ENCODE data around the gene CES3.

The CES3 gene

DNA sequence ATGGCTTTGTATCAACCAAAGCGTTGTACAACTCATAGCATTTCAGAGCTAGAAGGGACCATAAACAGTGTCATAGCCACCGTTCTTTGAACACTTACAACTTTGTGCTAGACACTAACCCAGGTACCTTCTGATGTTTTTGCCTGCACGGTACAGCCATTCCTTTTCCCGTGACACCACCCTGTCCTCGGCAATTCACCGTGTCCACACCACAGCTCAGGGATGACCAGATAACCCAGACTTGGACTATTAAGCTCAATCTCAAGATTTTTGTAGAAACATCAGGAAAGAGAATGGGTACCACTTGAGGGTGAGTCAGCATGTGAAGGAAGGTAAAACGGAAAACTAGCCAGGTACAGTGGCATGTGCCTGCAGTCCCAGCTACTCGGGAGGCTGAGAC, 58.1 kb downstream of the CES3 start:
- Histone ChIP-seq H2AFZ (ENCODE audit: low read length) (no peak overlapping the region), H3K79me2 (ENCODE audit: insufficient read depth, low read length) (no peaks in the 10 kb centered on the region), H3K4me2 (ENCODE audit: low read length) (no peak overlapping the region), H3K9me3 (ENCODE audit: low read length) (no peaks in the 10 kb centered on the region), H3K9me2 (ENCODE audit: low read depth, low read length) (no peaks in the 10 kb centered on the region), H3K27ac (ENCODE audit: low read depth, low read length, poor library complexity, severe bottlenecking) (no peak overlapping the region), H3K9ac (ENCODE audit: low read length) (no peak overlapping the region), H3F3A (ENCODE audit: insufficient read depth, low read length) (no peaks in the 10 kb centered on the region), H4K20me1 (ENCODE audit: insufficient read depth, low read length) (no peaks in the 10 kb centered on the region), H3K36me3 (ENCODE audit: insufficient read depth, low read length) (no peaks in the 10 kb centered on the region), H3K4me1 (ENCODE audit: insufficient read depth, low read length, severe bottlenecking) (peaks cover 2% of the 10 kb centered on the region), H3K27me3 (ENCODE audit: insufficient read depth, low read length) (0 out of 2 replicates have a peak, but pooled peaks cover 4% of the 10 kb centered on the region), H3K4me3 (ENCODE audit: low read depth, low read length, poor library complexity, severe bottlenecking) (no peak overlapping the region)
- no peak for TF ChIP-seq EZH2 (IDR thresholded peaks at IDR 0.05; ENCODE audit: borderline replicate concordance, low read length)

DNA sequence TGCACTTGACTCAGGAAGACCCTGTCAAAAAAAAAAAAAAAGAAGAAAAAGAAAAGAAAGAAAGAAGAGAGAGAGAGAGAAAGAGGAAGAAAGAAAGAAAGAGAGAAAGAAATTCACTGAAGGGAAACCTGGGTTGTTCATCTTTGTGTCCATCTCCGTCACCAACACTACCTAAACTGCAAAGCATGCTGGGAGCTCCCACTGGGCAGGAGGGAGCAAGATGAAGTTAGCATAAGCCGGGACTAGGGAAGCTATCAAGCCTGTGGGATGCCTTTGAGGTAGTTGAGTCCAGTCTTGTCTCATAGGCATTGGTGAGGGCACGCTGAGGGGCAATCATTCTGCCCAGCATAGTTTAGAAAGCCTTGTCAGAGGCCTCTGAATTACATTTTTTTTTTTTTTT, 60.3 kb downstream of the CES3 start:
- no peaks in the 10 kb centered on the region for H3K9me2 ChIP-seq (ENCODE audit: low read depth, low read length)
- TF ChIP-seq, protein P1, sequence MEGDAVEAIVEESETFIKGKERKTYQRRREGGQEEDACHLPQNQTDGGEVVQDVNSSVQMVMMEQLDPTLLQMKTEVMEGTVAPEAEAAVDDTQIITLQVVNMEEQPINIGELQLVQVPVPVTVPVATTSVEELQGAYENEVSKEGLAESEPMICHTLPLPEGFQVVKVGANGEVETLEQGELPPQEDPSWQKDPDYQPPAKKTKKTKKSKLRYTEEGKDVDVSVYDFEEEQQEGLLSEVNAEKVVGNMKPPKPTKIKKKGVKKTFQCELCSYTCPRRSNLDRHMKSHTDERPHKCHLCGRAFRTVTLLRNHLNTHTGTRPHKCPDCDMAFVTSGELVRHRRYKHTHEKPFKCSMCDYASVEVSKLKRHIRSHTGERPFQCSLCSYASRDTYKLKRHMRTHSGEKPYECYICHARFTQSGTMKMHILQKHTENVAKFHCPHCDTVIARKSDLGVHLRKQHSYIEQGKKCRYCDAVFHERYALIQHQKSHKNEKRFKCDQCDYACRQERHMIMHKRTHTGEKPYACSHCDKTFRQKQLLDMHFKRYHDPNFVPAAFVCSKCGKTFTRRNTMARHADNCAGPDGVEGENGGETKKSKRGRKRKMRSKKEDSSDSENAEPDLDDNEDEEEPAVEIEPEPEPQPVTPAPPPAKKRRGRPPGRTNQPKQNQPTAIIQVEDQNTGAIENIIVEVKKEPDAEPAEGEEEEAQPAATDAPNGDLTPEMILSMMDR (IDR thresholded peaks at IDR 0.05; ENCODE audit: low read length) = no peak

DNA sequence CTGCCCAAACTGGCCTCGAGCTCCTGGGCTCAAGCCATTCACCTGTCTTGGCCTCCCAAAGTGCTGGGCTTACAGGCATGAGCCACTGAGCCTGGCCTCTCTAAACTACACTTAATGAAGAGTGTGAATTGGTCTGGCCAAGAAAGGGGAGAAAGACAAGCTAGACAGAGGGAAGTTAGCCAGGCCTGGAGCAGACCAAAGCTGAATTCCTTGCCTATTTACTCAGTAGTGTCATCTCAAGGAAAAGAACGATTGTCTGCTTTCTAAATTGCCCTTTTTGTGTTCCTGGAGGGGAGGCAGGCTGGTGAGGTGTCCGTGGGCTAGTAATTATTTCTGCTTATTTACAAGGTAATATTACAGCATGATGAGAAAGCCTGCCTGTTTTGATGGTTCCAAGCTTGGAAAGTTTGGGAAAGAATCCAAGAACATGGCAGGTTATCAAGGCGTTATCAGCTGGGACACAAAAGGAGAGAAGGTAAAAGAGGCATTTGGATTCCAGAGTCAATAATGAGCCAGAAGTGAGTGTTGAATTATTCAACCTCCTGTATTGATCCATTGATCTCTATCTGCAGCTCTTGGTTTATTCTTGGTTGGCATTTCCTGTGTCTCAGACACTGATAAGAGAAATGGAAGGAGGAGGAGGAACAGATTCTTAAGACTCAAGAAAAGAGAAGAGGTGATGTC, 61.6 kb downstream of the CES3 start:
- no peaks in the 10 kb centered on the region for H3K27me3 ChIP-seq (ENCODE audit: insufficient read depth, low read length)
- no peaks in the 10 kb centered on the region for H3K9me2 ChIP-seq (ENCODE audit: low read depth, low read length)
- H3K9ac ChIP-seq (ENCODE audit: low read length) = no peak overlapping the region
- no peak overlapping the region for H3K4me2 ChIP-seq (ENCODE audit: low read length)
- no peaks in the 10 kb centered on the region for H3K4me1 ChIP-seq (ENCODE audit: insufficient read depth, low read length, severe bottlenecking)
- no peak overlapping the region for H2AFZ ChIP-seq (ENCODE audit: low read length)
- H3F3A ChIP-seq (ENCODE audit: insufficient read depth, low read length) = no peaks in the 10 kb centered on the region
- H3K79me2 ChIP-seq (ENCODE audit: insufficient read depth, low read length) = no peaks in the 10 kb centered on the region
- H3K4me3 ChIP-seq (ENCODE audit: low read depth, low read length, poor library complexity, severe bottlenecking) = no peak overlapping the region
- TF ChIP-seq, protein P1 (IDR thresholded peaks at IDR 0.05; ENCODE audit: low read length) = no peak
- TF ChIP-seq EZH2 (IDR thresholded peaks at IDR 0.05; ENCODE audit: borderline replicate concordance, low read length) = no peak
- H4K20me1 ChIP-seq (ENCODE audit: insufficient read depth, low read length) = no peaks in the 10 kb centered on the region
- H3K27ac ChIP-seq (ENCODE audit: low read depth, low read length, poor library complexity, severe bottlenecking) = no peak overlapping the region
- H3K9me3 ChIP-seq (ENCODE audit: low read length) = no peaks in the 10 kb centered on the region
- no peaks in the 10 kb centered on the region for H3K36me3 ChIP-seq (ENCODE audit: insufficient read depth, low read length)

More for the DNA sequence above, 60.3 kb downstream of the CES3 start:
- Histone ChIP-seq H3K36me3 (ENCODE audit: insufficient read depth, low read length) (no peaks in the 10 kb centered on the region), H3K4me3 (ENCODE audit: low read depth, low read length, poor library complexity, severe bottlenecking) (no peak overlapping the region), H2AFZ (ENCODE audit: low read length) (no peak overlapping the region), H3K4me2 (ENCODE audit: low read length) (no peak overlapping the region), H3K4me1 (ENCODE audit: insufficient read depth, low read length, severe bottlenecking) (no peaks in the 10 kb centered on the region), H3K79me2 (ENCODE audit: insufficient read depth, low read length) (no peaks in the 10 kb centered on the region), H4K20me1 (ENCODE audit: insufficient read depth, low read length) (no peaks in the 10 kb centered on the region), H3K9me3 (ENCODE audit: low read length) (no peaks in the 10 kb centered on the region), H3F3A (ENCODE audit: insufficient read depth, low read length) (no peaks in the 10 kb centered on the region), H3K9ac (ENCODE audit: low read length) (no peak overlapping the region), H3K27ac (ENCODE audit: low read depth, low read length, poor library complexity, severe bottlenecking) (no peak overlapping the region), H3K27me3 (ENCODE audit: insufficient read depth, low read length) (no peaks in the 10 kb centered on the region)

DNA sequence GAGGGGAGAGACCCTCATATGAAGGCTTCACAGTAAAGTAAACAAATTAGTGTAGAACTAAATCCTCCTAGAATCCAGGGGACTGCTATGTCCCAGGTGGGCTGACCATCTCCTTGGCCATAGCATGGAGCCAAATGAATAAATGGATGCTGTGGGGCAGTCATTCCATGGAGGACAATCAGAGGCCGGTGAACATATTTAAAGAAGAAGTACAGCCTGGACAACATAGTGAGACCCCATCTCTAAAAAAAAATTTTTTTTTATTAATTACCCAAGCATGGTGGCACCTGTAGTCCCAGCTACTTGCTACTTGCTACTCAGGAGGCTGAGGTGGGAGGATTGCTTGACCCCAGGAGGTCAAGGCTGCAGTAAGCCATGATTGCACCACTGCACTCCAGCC, 62.6 kb downstream of the CES3 start:
- H3K9me2 ChIP-seq (ENCODE audit: low read depth, low read length) = no peaks in the 10 kb centered on the region
- H3K4me3 ChIP-seq (ENCODE audit: low read depth, low read length, poor library complexity, severe bottlenecking) = no peak overlapping the region
- H3K27me3 ChIP-seq (ENCODE audit: insufficient read depth, low read length) = no peaks in the 10 kb centered on the region
- H3K27ac ChIP-seq (ENCODE audit: low read depth, low read length, poor library complexity, severe bottlenecking) = no peak overlapping the region
- H3K4me2 ChIP-seq (ENCODE audit: low read length) = no peak overlapping the region
- H3K36me3 ChIP-seq (ENCODE audit: insufficient read depth, low read length) = no peaks in the 10 kb centered on the region
- peaks cover 8% of the 10 kb centered on the region for H3K4me1 ChIP-seq (ENCODE audit: insufficient read depth, low read length, severe bottlenecking)
- no peak for TF ChIP-seq EZH2 (IDR thresholded peaks at IDR 0.05; ENCODE audit: borderline replicate concordance, low read length)
- TF ChIP-seq, protein P1 (IDR thresholded peaks at IDR 0.05; ENCODE audit: low read length) = no peak
- no peaks in the 10 kb centered on the region for H4K20me1 ChIP-seq (ENCODE audit: insufficient read depth, low read length)
- H3F3A ChIP-seq (ENCODE audit: insufficient read depth, low read length) = no peaks in the 10 kb centered on the region
- no peak overlapping the region for H3K9ac ChIP-seq (ENCODE audit: low read length)
- no peaks in the 10 kb centered on the region for H3K9me3 ChIP-seq (ENCODE audit: low read length)
- no peak overlapping the region for H2AFZ ChIP-seq (ENCODE audit: low read length)
- H3K79me2 ChIP-seq (ENCODE audit: insufficient read depth, low read length) = no peaks in the 10 kb centered on the region
